ENCODE measurements around the gene TASL.
A peak's percentile ranks its signal among the peaks of the same experiment; 100 is the strongest.
"Not testable (repeated sequence)": the region's sequence is repeated elsewhere in the genome, so short reads cannot be mapped to it uniquely, and the experiment has no call there.

TASL gene

GRCh38 chrX:30577362-30577991 lies at the start of gene TASL:
TSS of gene TASL (minus strand) at chrX:30577766. CDS start at chrX:30560355, 17,411 bp downstream.
- no peak for DNase-seq (ENCODE audit: low spot score)

- no peak for DNase-seq (ENCODE audit: low spot score)
Measured at GRCh38 chrX:30626402-30626801, 48.8 kb upstream of the TASL start.

- DNase-seq (ENCODE audit: low spot score): no peak
Measured at GRCh38 chrX:30622361-30622760, 44.8 kb upstream of the TASL start.

GRCh38 chrX:30620980-30621618 lies 43.5 kb upstream of the TASL start:
- peak; percentile 77 for DNase-seq (ENCODE audit: low spot score)

GRCh38 chrX:30620125-30620524 lies 42.6 kb upstream of the TASL start:
- no peak for DNase-seq (ENCODE audit: low spot score)

GRCh38 chrX:30618160-30618765 lies 40.7 kb upstream of the TASL start:
- no peak for DNase-seq (ENCODE audit: low spot score)

- DNase-seq (ENCODE audit: low spot score): no peak
Measured at GRCh38 chrX:30615229-30615628, 37.7 kb upstream of the TASL start.

GRCh38 chrX:30613721-30614120 lies 36.2 kb upstream of the TASL start:
- no peak for DNase-seq (ENCODE audit: low spot score)

- DNase-seq (ENCODE audit: low spot score): no peak
Measured at GRCh38 chrX:30612250-30612655, 34.7 kb upstream of the TASL start.

GRCh38 chrX:30610026-30610425 lies 32.5 kb upstream of the TASL start:
- no peak for DNase-seq (ENCODE audit: low spot score)

GRCh38 chrX:30607155-30607554 lies 29.6 kb upstream of the TASL start:
- DNase-seq (ENCODE audit: low spot score): no peak

- not testable (repeated sequence) for DNase-seq (ENCODE audit: low spot score)
Measured at GRCh38 chrX:30600269-30601176, 23.0 kb upstream of the TASL start.

GRCh38 chrX:30597216-30598012 lies 19.8 kb upstream of the TASL start:
- no peak for DNase-seq (ENCODE audit: low spot score)

- no peak for DNase-seq (ENCODE audit: low spot score)
Measured at GRCh38 chrX:30593440-30594200, 16.1 kb upstream of the TASL start.

- no peak for DNase-seq (ENCODE audit: low spot score)
Measured at GRCh38 chrX:30592831-30593230, 15.3 kb upstream of the TASL start.

- no peak for DNase-seq (ENCODE audit: low spot score)
Measured at GRCh38 chrX:30590368-30590767, 12.8 kb upstream of the TASL start.

- DNase-seq (ENCODE audit: low spot score): no peak
Measured at GRCh38 chrX:30589146-30589888, 11.8 kb upstream of the TASL start.

GRCh38 chrX:30586516-30586915 lies 8.9 kb upstream of the TASL start:
- no peak for DNase-seq (ENCODE audit: low spot score)

GRCh38 chrX:30582664-30583063 lies 5.1 kb upstream of the TASL start:
- no peak for DNase-seq (ENCODE audit: low spot score)

- no peak for DNase-seq (ENCODE audit: low spot score)
Measured at GRCh38 chrX:30580641-30581040, 3.1 kb upstream of the TASL start.

Measured in AG08396 (cell line).